HG03175 (cell line): ENCODE measurements around the gene BAZ2B.
"Not testable (repeated sequence)": the region's sequence is repeated elsewhere in the genome, so short reads cannot be mapped to it uniquely, and the experiment has no call there.

Experiments used
- ATAC-seq: cut with Tn5 transposase; IDR thresholded peaks from one replicate; pipeline ENCODE4 v1.9.1; 2021; ENCODE audit warnings: mild to moderate bottlenecking, moderate library complexity; ENCODE audit not compliant: unreplicated experiment

Gene BAZ2B

GRCh38 chr2:159361603-159362002, 254.7 kb downstream of the BAZ2B start:
- not testable (repeated sequence) for ATAC-seq

GRCh38 chr2:159356053-159356554, 260.2 kb downstream of the BAZ2B start:
- no peak for ATAC-seq

GRCh38 chr2:159351977-159352376, 264.4 kb downstream of the BAZ2B start:
- ATAC-seq, result no peak

GRCh38 chr2:159349674-159350299, 266.6 kb downstream of the BAZ2B start:
- no peak for ATAC-seq

- no peak for ATAC-seq
Measured at GRCh38 chr2:159326569-159327255, 289.6 kb downstream of the BAZ2B start.

- no peak for ATAC-seq
Measured at GRCh38 chr2:159322419-159322818, 293.9 kb downstream of the BAZ2B start.

GRCh38 chr2:159317392-159318088, 298.8 kb downstream of the BAZ2B start:
- peak; percentile 72 for ATAC-seq

- no peak for ATAC-seq
Measured at GRCh38 chr2:159307942-159308341, 308.4 kb downstream of the BAZ2B start.

GRCh38 chr2:159300586-159300985, 315.8 kb downstream of the BAZ2B start:
- no peak for ATAC-seq

GRCh38 chr2:159298967-159299366, 317.4 kb downstream of the BAZ2B start:
- ATAC-seq, result no peak

GRCh38 chr2:159297042-159297707, 319.2 kb downstream of the BAZ2B start:
- ATAC-seq, result no peak

GRCh38 chr2:159292157-159292556, 324.2 kb downstream of the BAZ2B start:
- ATAC-seq, result no peak

GRCh38 chr2:159290289-159290907, 325.9 kb downstream of the BAZ2B start:
- ATAC-seq, result no peak

GRCh38 chr2:159287733-159288132, 328.6 kb downstream of the BAZ2B start:
- ATAC-seq, result no peak

GRCh38 chr2:159286709-159287441, 329.5 kb downstream of the BAZ2B start:
- peak; percentile 89 for ATAC-seq

GRCh38 chr2:159285929-159286708, 330.2 kb downstream of the BAZ2B start, which contains the start of gene WDSUB1:
TSS of gene WDSUB1 (minus strand) at chr2:159286703. CDS start at chr2:159283069, 3,634 bp downstream.
- ATAC-seq, result peak; percentile 35

- ATAC-seq, result no peak
Measured at GRCh38 chr2:159285433-159285832, 330.9 kb downstream of the BAZ2B start.

- no peak for ATAC-seq
Measured at GRCh38 chr2:159283529-159283928, 332.8 kb downstream of the BAZ2B start.

- ATAC-seq, result no peak
Measured at GRCh38 chr2:159281002-159281401, 335.3 kb downstream of the BAZ2B start.
